NCI-H2227 treated with DMSO at 0.1 percent for 48 hours (cell line): ENCODE measurements around the gene SLC4A3.
"Not testable (repeated sequence)": the region's sequence is repeated elsewhere in the genome, so short reads cannot be mapped to it uniquely, and the experiment has no call there.

Source experiments
- DNase-seq: peaks from one replicate; lab custom pipeline; 2025; lab: John Stamatoyannopoulos, UW

SLC4A3 gene

DNA sequence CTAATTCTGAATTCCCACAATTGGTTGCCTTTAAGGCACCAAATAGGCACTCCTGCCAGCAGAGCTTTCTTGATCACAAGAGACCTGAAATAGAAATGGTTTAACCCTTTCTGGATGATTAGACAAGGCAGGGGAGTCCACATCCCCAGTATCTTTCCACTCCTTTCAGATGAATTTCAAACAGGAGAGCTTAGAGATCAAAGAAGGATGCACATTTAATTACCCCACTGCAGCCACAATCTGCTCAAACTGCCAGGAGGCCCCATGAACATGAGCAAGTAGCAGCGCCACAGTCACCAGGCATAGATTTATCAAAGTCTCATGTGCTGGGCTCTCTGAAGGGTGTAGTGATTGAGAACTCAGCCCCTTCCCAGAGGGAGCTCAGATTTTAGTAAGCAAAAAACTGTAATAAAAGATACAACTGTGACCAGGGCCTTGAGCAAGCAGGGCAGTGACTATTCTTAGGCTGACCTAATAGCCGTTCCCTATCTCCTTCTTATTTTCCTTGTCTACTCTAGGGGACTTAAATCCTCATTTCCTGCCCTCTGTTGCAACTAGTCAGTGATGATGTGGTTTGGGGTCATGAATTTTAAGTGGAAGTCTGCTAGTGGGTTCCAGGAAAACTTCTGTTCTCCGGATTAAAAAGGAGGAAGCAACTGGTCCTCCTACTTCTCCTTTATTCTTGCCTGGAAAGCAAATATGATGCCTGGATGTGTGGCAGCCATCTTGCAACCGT is 53.7 kb downstream of the SLC4A3 start:
- no peak for DNase-seq

- no peak for DNase-seq
Measured at GRCh38 chr2:219681694-219682300, 54.4 kb downstream of the SLC4A3 start.

- DNase-seq: not testable (repeated sequence)
Measured at GRCh38 chr2:219683474-219683873, 56.0 kb downstream of the SLC4A3 start.

- peak; percentile 49 for DNase-seq
Measured at GRCh38 chr2:219684721-219685689, 57.6 kb downstream of the SLC4A3 start.

DNA sequence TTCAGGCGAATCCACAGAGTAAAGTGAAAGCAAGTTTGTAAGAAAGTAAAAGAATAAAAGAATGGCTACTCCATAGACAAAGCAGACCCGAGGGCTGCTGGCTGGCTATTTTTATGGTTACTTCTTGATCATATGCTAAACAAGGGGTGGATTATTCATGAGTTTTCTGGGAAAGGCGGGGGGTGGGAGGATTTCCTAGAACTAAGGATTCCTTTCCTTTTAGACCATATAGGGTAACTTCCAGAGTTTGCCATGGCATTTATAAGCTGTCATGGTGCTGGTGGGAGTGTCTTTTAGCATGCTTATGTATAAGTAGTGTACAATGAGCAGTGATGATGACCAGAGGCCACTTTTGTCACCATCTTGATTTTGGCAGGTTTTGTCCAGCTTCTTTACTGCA is 59.8 kb downstream of the SLC4A3 start:
- DNase-seq: no peak

DNA sequence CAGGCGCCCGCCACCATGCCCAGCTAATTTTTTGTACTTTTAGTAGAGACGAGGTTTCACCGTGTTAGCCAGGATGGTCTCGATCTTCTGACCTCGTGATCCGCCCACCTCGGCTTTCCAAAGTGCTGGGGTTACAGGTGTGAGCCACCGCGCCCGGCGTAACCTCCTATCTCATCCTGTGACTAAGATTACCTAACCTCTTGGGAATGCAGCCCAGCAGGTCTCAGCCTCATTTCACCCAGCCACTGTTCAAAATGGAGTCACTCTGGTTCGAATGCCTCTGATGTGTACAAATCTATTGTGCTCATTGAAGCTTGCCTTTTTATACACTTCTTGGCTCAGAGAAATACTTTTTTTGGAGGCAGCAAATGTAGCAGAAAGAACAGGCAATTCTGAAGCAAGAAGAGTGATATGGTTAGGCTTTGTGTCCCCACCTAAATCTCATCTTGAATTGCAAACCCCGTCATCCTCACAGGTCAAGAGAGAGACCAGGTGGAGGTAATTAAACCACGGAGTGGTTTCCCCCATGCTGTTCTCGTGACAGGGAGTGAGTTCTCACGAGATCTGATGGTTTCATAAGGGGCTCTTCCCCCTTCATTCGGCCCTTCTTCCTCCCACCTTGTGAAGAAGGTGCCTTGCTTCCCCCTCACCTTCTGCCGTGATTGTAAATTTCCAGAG is 60.6 kb downstream of the SLC4A3 start:
- DNase-seq: no peak

- no peak for DNase-seq
Measured at GRCh38 chr2:219688560-219689445, 61.4 kb downstream of the SLC4A3 start.

- peak; percentile 57 for DNase-seq
Measured at GRCh38 chr2:219689676-219690628, 62.5 kb downstream of the SLC4A3 start.

DNA sequence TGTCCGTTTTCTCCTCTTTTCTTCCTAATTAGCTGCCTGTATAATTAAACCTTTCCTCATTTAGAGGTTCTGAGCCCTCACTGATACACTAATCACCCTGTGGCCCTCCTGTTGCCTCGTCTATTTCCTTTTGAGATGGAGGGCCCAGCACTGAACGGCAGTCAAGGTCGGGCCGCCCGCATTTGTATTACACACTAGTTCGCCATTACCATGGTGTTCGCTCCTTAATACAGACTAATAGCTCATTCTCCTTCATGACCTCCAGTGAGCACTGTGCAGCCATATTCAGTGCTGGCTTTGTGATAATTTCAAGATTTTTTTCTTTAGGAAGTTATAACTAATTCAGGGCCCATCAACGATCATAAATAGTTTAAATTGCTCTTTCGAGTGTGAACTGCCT is 64.1 kb downstream of the SLC4A3 start:
- no peak for DNase-seq
